H9 (cell line): ENCODE results near the gene FPR2. TPM values are rescaled to one million over a fixed set of nuclear protein-coding genes. Genes with fewer than 3 reads are reported as not detected.

Experiments
- DNase-seq: peaks from one replicate; pipeline ENCODE4 v3.0.0-alpha.2; 2017
- H2AFZ ChIP-seq: one replicate; pipeline ENCODE4 v1.6.1; 2013; ENCODE audit warnings: mild to moderate bottlenecking, low read length, control low read depth, moderate library complexity
- H2AK5ac ChIP-seq: 2 replicates; pipeline ENCODE4 v1.6.1; 2013; ENCODE audit warnings: low read length, control low read depth, mixed read lengths; ENCODE audit not compliant: insufficient read length
- H2BK120ac ChIP-seq: one replicate; pipeline ENCODE4 v1.6.1; 2013; ENCODE audit warnings: low read depth, mild to moderate bottlenecking, low read length, control low read depth, inconsistent platforms; ENCODE audit not compliant: poor library complexity, severe bottlenecking
- H2BK12ac ChIP-seq: 2 replicates; pipeline ENCODE4 v1.6.1; 2013; ENCODE audit warnings: low read length, control low read depth, mixed read lengths, low read depth; ENCODE audit not compliant: insufficient read length
- H2BK15ac ChIP-seq: 2 replicates; pipeline ENCODE4 v1.6.1; 2013; ENCODE audit warnings: low read depth, low read length, control low read depth
- H2BK20ac ChIP-seq: one replicate; pipeline ENCODE4 v1.6.1; 2013; ENCODE audit warnings: low read depth, mild to moderate bottlenecking, low read length, control low read depth, inconsistent platforms; ENCODE audit not compliant: poor library complexity, severe bottlenecking
- H2BK5ac ChIP-seq: 2 replicates; pipeline ENCODE4 v1.6.1; 2013; ENCODE audit warnings: low read length, control low read depth, mixed read lengths; ENCODE audit not compliant: insufficient read length
- H3K14ac ChIP-seq: 2 replicates; pipeline ENCODE4 v1.6.1; 2013; ENCODE audit warnings: low read length, control low read depth; ENCODE audit not compliant: insufficient read depth
- H3K18ac ChIP-seq: 2 replicates; pipeline ENCODE4 v1.6.1; 2013; ENCODE audit warnings: low read depth, mild to moderate bottlenecking, mixed read lengths, low read length, control low read depth; ENCODE audit not compliant: insufficient read length
- H3K23ac ChIP-seq: 2 replicates; pipeline ENCODE4 v1.6.1; 2013; ENCODE audit warnings: low read length, control low read depth, mixed read lengths, low read depth; ENCODE audit not compliant: insufficient read length
- H3K23me2 ChIP-seq: 2 replicates; pipeline ENCODE4 v1.6.1; 2013; ENCODE audit warnings: low read depth, mild to moderate bottlenecking, mixed read lengths, low read length, control low read depth; ENCODE audit not compliant: insufficient read length, poor library complexity, severe bottlenecking
- H3K27ac ChIP-seq: 2 replicates; pipeline ENCODE4 v1.5.1; 2013; ENCODE audit warnings: low read length, control low read depth, mixed read lengths, low read depth; ENCODE audit not compliant: insufficient read length
- H3K27me3 ChIP-seq: 2 replicates; pipeline ENCODE4 v1.6.1; 2013; ENCODE audit warnings: low read length, control low read depth, inconsistent platforms; ENCODE audit not compliant: insufficient read depth
- H3K4ac ChIP-seq: 2 replicates; pipeline ENCODE4 v1.6.1; 2013; ENCODE audit warnings: low read depth, mild to moderate bottlenecking, control low read depth, inconsistent platforms, low read length, moderate library complexity
- H3K4me1 ChIP-seq: 2 replicates; pipeline ENCODE4 v1.6.1; 2013; ENCODE audit warnings: low read length, control low read depth, inconsistent platforms; ENCODE audit not compliant: insufficient read depth
- H3K4me2 ChIP-seq: 2 replicates; pipeline ENCODE4 v1.6.1; 2013; ENCODE audit warnings: low read length, control low read depth, mixed read lengths; ENCODE audit not compliant: insufficient read length, insufficient read depth
- H3K56ac ChIP-seq: 2 replicates; pipeline ENCODE4 v1.6.1; 2013; ENCODE audit warnings: low read depth, mild to moderate bottlenecking, mixed read lengths, low read length, control low read depth; ENCODE audit not compliant: insufficient read length
- H3K79me1 ChIP-seq: 2 replicates; pipeline ENCODE4 v1.6.1; 2013; ENCODE audit warnings: low read depth, mild to moderate bottlenecking, moderate library complexity, low read length, control low read depth, inconsistent platforms; ENCODE audit not compliant: insufficient read depth, poor library complexity, severe bottlenecking
- H3K79me2 ChIP-seq: 2 replicates; pipeline ENCODE4 v1.6.1; 2013; ENCODE audit warnings: low read length, control low read depth, inconsistent platforms; ENCODE audit not compliant: insufficient read depth
- H3K9ac ChIP-seq: 2 replicates; pipeline ENCODE4 v1.6.1; 2013; ENCODE audit warnings: low read length, control low read depth, mixed read lengths; ENCODE audit not compliant: insufficient read length; ENCODE audit errors: extremely low read depth
- H3K9me3 ChIP-seq: one replicate; pipeline ENCODE4 v1.6.1; 2013; ENCODE audit warnings: low read depth, low read length, inconsistent platforms; ENCODE audit not compliant: control insufficient read depth
- H3T11ph ChIP-seq: one replicate; pipeline ENCODE4 v1.6.1; 2013; ENCODE audit warnings: mild to moderate bottlenecking, low read length, control low read depth, inconsistent platforms
- H4K20me1 ChIP-seq: one replicate; pipeline ENCODE4 v1.6.1; 2013; ENCODE audit not compliant: control insufficient read depth, insufficient read length, insufficient read depth
- H4K5ac ChIP-seq: 2 replicates; pipeline ENCODE4 v1.6.1; 2013; ENCODE audit warnings: low read depth, mild to moderate bottlenecking, mixed read lengths, low read length, control low read depth; ENCODE audit not compliant: insufficient read length
- H4K8ac ChIP-seq: replicated peaks from 2 replicates; pipeline ENCODE4 v1.6.1; 2013; ENCODE audit warnings: low read length, control low read depth, mixed read lengths, low read depth; ENCODE audit not compliant: insufficient read length
- H4K91ac ChIP-seq: 2 replicates; pipeline ENCODE4 v1.6.1; 2013; ENCODE audit warnings: low read depth, mild to moderate bottlenecking, moderate library complexity, mixed read lengths, low read length, control low read depth; ENCODE audit not compliant: insufficient read length
- H3K27ac Mint-ChIP-seq, 3 experiments: 2 replicates in 2 of 3; 3 replicates in 1 of 3; pipeline ENCODE4 v1.8.0; 2020 to 2021; ENCODE audit warnings: mixed read lengths in 3 of 3, mild to moderate bottlenecking in 1 of 3, moderate library complexity in 1 of 3
- H3K27me3 Mint-ChIP-seq: 2 replicates; pipeline ENCODE4 v1.8.0; 2021; ENCODE audit warnings: low read depth, mild to moderate bottlenecking, moderate library complexity, mixed read lengths
- H3K36me3 Mint-ChIP-seq, 3 experiments: 2 replicates in 2 of 3; 3 replicates in 1 of 3; pipeline ENCODE4 v1.8.0; 2020 to 2021; ENCODE audit warnings: low read depth in 3 of 3, mixed read lengths in 3 of 3; ENCODE audit not compliant: insufficient read depth in 1 of 3
- H3K4me1 Mint-ChIP-seq, 2 experiments: 2 replicates each; pipeline ENCODE4 v1.8.0; 2020; ENCODE audit warnings: mixed read lengths in 2 of 2
- H3K4me3 Mint-ChIP-seq, 2 experiments: 2 replicates in 1 of 2; 3 replicates in 1 of 2; pipeline ENCODE4 v1.8.0; 2020 to 2021; ENCODE audit warnings: mild to moderate bottlenecking in 2 of 2, mixed read lengths in 2 of 2, moderate library complexity in 1 of 2
- H3K9me3 Mint-ChIP-seq, 2 experiments: 2 replicates in 1 of 2; 3 replicates in 1 of 2; pipeline ENCODE4 v1.8.0; 2020; ENCODE audit warnings: mild to moderate bottlenecking in 2 of 2, mixed read lengths in 2 of 2, moderate library complexity in 1 of 2
- CTCF ChIP-seq: fragments of 200-600 bp; sonication (generic); conservative IDR thresholded peaks from 3 replicates; pipeline ENCODE4 v1.8.0; 2021; ENCODE audit warnings: antibody characterized with exemption, mild to moderate bottlenecking
- WGBS: extraction: QIAGEN DNeasy Blood & Tissue Kit; methylation state at CpG from one replicate; pipeline ENCODE4 v1.1.7; 2013; ENCODE audit warnings: missing lambda C conversion rate, low lambda C conversion rate, mixed read lengths; ENCODE audit not compliant: insufficient read length; ENCODE audit errors: extremely low coverage; 5-methylcytosine and 5-hydroxymethylcytosine counted together
- total RNA-seq: library from RNA; stranded (reverse); gene quantifications from 2 replicates; pipeline ENCODE4 v1.2.1, GENCODE V29; 2021

FPR2 gene
- total RNA-seq, 1 experiment from 2014 or later = not detected

- Histone ChIP-seq H3K27ac (no peak overlapping the region), H2AK5ac (no peak overlapping the region), H4K5ac (no peak overlapping the region), H3K14ac (no peak overlapping the region), H4K8ac (no peak overlapping the region), H4K91ac (no peak overlapping the region), H4K20me1 (no peaks in the 10 kb centered on the region), H3K9ac (no peak overlapping the region), H2BK120ac (no peak overlapping the region), H2AFZ (no peak overlapping the region), H2BK15ac (no peak overlapping the region), H3K23me2 (no peaks in the 10 kb centered on the region), H3K79me2 (no peaks in the 10 kb centered on the region), H3K79me1 (no peaks in the 10 kb centered on the region), H3K56ac (no peak overlapping the region), H3K4me1 (no peaks in the 10 kb centered on the region), H2BK20ac (no peak overlapping the region), H3K23ac (no peak overlapping the region), H3T11ph (no peak overlapping the region), H3K27me3 (no peaks in the 10 kb centered on the region), H2BK5ac (no peak overlapping the region), H2BK12ac (no peak overlapping the region), H3K4ac (no peak overlapping the region), H3K4me2 (no peak overlapping the region), H3K9me3 (no peaks in the 10 kb centered on the region), H3K18ac (no peak overlapping the region)
- Mint-ChIP-seq H3K36me3 (peaks cover 0 to 2% (median 0%) of the 10 kb centered on the region in 3 experiments; a peak in 1 of 7 replicates), H3K27ac (no peak overlapping the region), H3K9me3 (peaks cover 30 to 78% of the 10 kb centered on the region in 2 experiments), H3K27me3 (peaks cover 9% of the 10 kb centered on the region), H3K4me1 (no peaks in the 10 kb centered on the region), H3K4me3 (no peak overlapping the region)
- no peak for DNase-seq
- TF ChIP-seq CTCF = no peak
- no CpG with 5 or more reads among the region's 3 CpGs for WGBS
These were observed 17.6 kb upstream of the FPR2 start for GRCh38 chr19:51743405-51743804.
